NCI-H2107 treated with DMSO at 0.1 percent for 48 hours (cell line): ENCODE results near the gene MBD2.

Experiments used
- DNase-seq: peaks from one replicate; lab custom pipeline; 2025; ENCODE audit not compliant: unreplicated experiment; lab: John Stamatoyannopoulos, UW

The MBD2 gene

GRCh38 chr18:54112356-54112755 lies 112.1 kb downstream of the MBD2 start:
- DNase-seq: no peak

DNA sequence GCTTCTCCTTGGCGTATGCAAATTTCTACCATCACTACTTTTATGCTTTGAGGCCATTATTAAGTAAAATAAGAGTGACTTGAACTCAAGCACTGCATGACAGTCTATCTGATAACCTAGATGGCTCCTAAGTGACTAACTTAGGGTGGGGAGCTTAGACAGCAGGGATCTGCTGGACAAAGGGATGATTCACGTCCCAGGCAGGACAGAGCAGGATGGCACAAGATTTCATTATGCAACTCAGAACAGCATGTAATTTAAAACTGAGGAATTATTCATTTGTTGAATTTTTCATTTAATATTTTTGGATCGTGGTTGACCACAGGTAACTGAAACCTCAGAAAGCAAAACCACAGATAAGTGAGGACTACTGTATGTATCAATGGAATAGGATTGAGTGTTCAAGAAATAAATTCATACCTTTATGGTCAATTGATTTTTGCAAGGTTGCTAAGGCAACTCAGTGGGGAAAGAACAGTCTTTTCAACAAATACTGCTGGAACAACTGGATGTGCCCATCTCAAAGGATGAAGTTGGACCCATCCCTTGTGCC lies 115.3 kb downstream of the MBD2 start:
- no peak for DNase-seq

GRCh38 chr18:54102123-54102522 lies 122.3 kb downstream of the MBD2 start:
- DNase-seq: no peak
